Keratinocyte (primary cell): ENCODE results near the gene COL13A1. TPM values are rescaled to one million over a fixed set of nuclear protein-coding genes. Genes with fewer than 3 reads are reported as not detected.

Source experiments
- DNase-seq: peaks from one replicate; pipeline ENCODE4 v3.0.0-alpha.2; 2011; ENCODE audit warnings: low read depth, missing footprints, low spot score
- FAIRE-seq: peaks from 2 replicates; lab custom pipeline; 2011; peaks lifted over from hg19 to GRCh38; lab: Jason Lieb, UNC
- H2AFZ ChIP-seq: 2 replicates; pipeline ENCODE4 v1.6.0; 2012; ENCODE audit warnings: low read length, control low read depth, inconsistent platforms; ENCODE audit not compliant: control insufficient read depth
- H3K27ac ChIP-seq: 2 replicates; pipeline ENCODE4 v1.5.1; 2011; ENCODE audit warnings: low read length; ENCODE audit not compliant: control insufficient read depth, insufficient read depth
- H3K27me3 ChIP-seq: 3 replicates; pipeline ENCODE4 v1.6.0; 2011; ENCODE audit warnings: low read length; ENCODE audit not compliant: control insufficient read depth, insufficient read depth; ENCODE audit errors: extremely low read depth
- H3K36me3 ChIP-seq, 2 experiments: 2 replicates in 1 of 2; 3 replicates in 1 of 2; pipeline ENCODE4 v1.5.1; 2011; ENCODE audit warnings: low read length in 2 of 2, mild to moderate bottlenecking in 1 of 2; ENCODE audit not compliant: control insufficient read depth in 2 of 2, insufficient read depth in 2 of 2; ENCODE audit errors: extremely low read depth in 1 of 2
- H3K4me1 ChIP-seq: 3 replicates; pipeline ENCODE4 v1.5.1; 2011; ENCODE audit warnings: low read length; ENCODE audit not compliant: control insufficient read depth, insufficient read depth; ENCODE audit errors: extremely low read depth
- H3K4me2 ChIP-seq: 3 replicates; pipeline ENCODE4 v1.6.0; 2011; ENCODE audit warnings: low read depth, low read length; ENCODE audit not compliant: control insufficient read depth, insufficient read depth; ENCODE audit errors: extremely low read depth
- H3K4me3 ChIP-seq, 3 experiments: fragments of 200-600 bp in 1 of 3; sonication (generic) in 1 of 3; 2 replicates in 2 of 3; 3 replicates in 1 of 3; pipeline ENCODE4 v1.5.1; 2011 to 2016; ENCODE audit warnings: low read length in 3 of 3, mild to moderate bottlenecking in 3 of 3, control low read depth in 2 of 3, inconsistent platforms in 1 of 3, low read depth in 1 of 3, mixed read lengths in 1 of 3, mixed run types in 1 of 3, moderate library complexity in 1 of 3; ENCODE audit not compliant: control insufficient read depth in 2 of 3, insufficient read depth in 2 of 3; ENCODE audit errors: extremely low read depth in 1 of 3
- H3K79me2 ChIP-seq: 2 replicates; pipeline ENCODE4 v1.6.0; 2012; ENCODE audit warnings: low read length; ENCODE audit not compliant: control insufficient read depth, insufficient read depth
- H3K9ac ChIP-seq: 3 replicates; pipeline ENCODE4 v1.6.0; 2011; ENCODE audit warnings: low read length; ENCODE audit not compliant: control insufficient read depth, insufficient read depth; ENCODE audit errors: extremely low read depth
- H3K9me1 ChIP-seq: 3 replicates; pipeline ENCODE4 v1.6.0; 2011; ENCODE audit warnings: low read length; ENCODE audit not compliant: control insufficient read depth, insufficient read depth; ENCODE audit errors: extremely low read depth
- H3K9me3 ChIP-seq: 2 replicates; pipeline ENCODE4 v1.5.1; 2012; ENCODE audit warnings: low read depth, low read length; ENCODE audit not compliant: control insufficient read depth
- H4K20me1 ChIP-seq: 3 replicates; pipeline ENCODE4 v1.6.0; 2011; ENCODE audit warnings: low read length; ENCODE audit not compliant: control insufficient read depth, insufficient read depth; ENCODE audit errors: extremely low read depth
- EZH2 ChIP-seq: IDR thresholded peaks from one replicate; pipeline ENCODE4 v1.6.1; 2012; ENCODE audit warnings: inconsistent platforms, mild to moderate bottlenecking, low read length, moderate library complexity
- dilution Hi-C: fragments of 300-500 bp; cut with MboI; formaldehyde crosslinking; loops from one replicate; pipeline ENCODE4 v1.7.0; 2020; ENCODE audit warnings: low sequenced_read_pairs; ENCODE audit not compliant: extremely low pct_ligation_motif_present
- polyA plus RNA-seq, 5 experiments: library from polyadenylated mRNA; depleted of rRNA in 3 of 5; stranded (reverse) in 3 of 5; stranded (forward) in 1 of 5; unstranded in 1 of 5; fragments of >200 nt; gene quantifications; 1 replicate in 1 of 5; 2 replicates in 3 of 5; 3 replicates in 1 of 5; pipeline versions ENCODE4 v1.2.1 to v1.2.3, GENCODE V29; 2011 to 2012; ENCODE audit warnings: missing spikeins in 2 of 5, low read depth in 1 of 5, low replicate concordance in 1 of 5
- TF ChIP-seq, protein P1 (sequence below), 3 experiments: IDR thresholded peaks in 1 of 3; conservative IDR thresholded peaks in 1 of 3; optimal IDR thresholded peaks in 1 of 3; 2 replicates in 2 of 3; 3 replicates in 1 of 3; pipeline versions ENCODE3 to v1.5.1; 2011; ENCODE audit warnings: low read length in 3 of 3, mild to moderate bottlenecking in 3 of 3, moderate library complexity in 2 of 3, control low read depth in 1 of 3, inconsistent platforms in 1 of 3; ENCODE audit not compliant: insufficient read depth in 2 of 3; ENCODE audit errors: extremely low read depth in 1 of 3

Gene COL13A1
- polyA plus RNA-seq, 1 donor (not counting 4 experiments of a cell fraction or from before 2014, with no cell fraction given): 1.5 TPM

DNA sequence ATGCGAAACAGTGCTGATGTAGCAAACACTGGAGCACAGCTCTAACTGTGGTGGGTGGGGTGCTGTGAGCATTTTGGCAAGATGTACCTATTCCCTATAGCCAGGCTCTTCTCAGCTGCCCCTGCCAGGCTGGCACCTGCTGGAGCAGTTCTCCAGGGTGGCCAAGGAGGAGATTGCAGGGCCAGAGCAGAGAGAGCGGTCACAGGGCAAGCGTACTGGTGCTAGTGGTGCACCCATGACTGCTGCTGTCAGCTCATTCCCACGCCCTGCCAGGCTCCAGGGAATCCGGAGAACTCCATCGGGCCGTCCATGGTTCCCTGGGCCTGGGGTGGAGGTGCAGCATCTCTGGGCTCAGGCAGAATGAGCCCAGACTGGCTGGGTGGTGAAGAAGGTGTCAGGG, 2.1 kb downstream of the COL13A1 start:
- H3K9ac ChIP-seq: no peak overlapping the region
- no peak overlapping the region for H2AFZ ChIP-seq
- DNase-seq (no peak), FAIRE-seq (peak; percentile 29)
- no peak overlapping the region for H3K4me3 ChIP-seq
- no peaks in the 10 kb centered on the region for H4K20me1 ChIP-seq
- no peaks in the 10 kb centered on the region for H3K79me2 ChIP-seq
- no peak overlapping the region for H3K27ac ChIP-seq
- H3K4me2 ChIP-seq: peak overlapping the region; percentile 98
- no peaks in the 10 kb centered on the region for H3K36me3 ChIP-seq
- no peaks in the 10 kb centered on the region for H3K9me3 ChIP-seq
- dilution Hi-C loops: no loop called here
- TF ChIP-seq EZH2: no peak
- TF ChIP-seq, protein P1, sequence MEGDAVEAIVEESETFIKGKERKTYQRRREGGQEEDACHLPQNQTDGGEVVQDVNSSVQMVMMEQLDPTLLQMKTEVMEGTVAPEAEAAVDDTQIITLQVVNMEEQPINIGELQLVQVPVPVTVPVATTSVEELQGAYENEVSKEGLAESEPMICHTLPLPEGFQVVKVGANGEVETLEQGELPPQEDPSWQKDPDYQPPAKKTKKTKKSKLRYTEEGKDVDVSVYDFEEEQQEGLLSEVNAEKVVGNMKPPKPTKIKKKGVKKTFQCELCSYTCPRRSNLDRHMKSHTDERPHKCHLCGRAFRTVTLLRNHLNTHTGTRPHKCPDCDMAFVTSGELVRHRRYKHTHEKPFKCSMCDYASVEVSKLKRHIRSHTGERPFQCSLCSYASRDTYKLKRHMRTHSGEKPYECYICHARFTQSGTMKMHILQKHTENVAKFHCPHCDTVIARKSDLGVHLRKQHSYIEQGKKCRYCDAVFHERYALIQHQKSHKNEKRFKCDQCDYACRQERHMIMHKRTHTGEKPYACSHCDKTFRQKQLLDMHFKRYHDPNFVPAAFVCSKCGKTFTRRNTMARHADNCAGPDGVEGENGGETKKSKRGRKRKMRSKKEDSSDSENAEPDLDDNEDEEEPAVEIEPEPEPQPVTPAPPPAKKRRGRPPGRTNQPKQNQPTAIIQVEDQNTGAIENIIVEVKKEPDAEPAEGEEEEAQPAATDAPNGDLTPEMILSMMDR (optimal IDR thresholded peaks at IDR 0.05 in 1 of 3, IDR thresholded peaks at IDR 0.05 in 1 of 3, conservative IDR thresholded peaks at IDR 0.05 in 1 of 3; ENCODE audit: extremely low read depth in 1 of 3, insufficient read depth in 2 of 3, low read length in 3 of 3): no peak
- no peaks in the 10 kb centered on the region for H3K27me3 ChIP-seq
- H3K4me1 ChIP-seq: peaks cover 24% of the 10 kb centered on the region
- H3K9me1 ChIP-seq: no peaks in the 10 kb centered on the region

DNA sequence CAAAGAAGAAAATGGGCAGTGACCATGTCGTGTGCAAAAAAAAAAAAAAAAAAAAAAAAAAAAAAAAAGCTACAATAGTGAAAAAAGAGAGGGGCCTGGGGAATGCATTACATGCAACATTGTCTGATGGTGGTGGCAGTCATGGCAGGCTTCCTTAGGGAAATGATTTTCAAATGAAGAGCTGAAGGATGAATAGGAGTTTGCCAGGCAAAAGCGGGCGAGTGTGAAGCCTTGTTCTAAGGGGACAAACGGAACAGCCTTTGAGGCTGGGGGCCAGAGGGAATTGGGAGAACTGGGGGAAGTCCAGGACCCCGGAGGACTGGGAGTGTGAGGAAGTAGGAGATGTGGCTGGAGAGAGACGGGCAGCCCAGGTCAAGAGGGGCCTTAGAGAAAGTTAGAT, 3.1 kb downstream of the COL13A1 start:
- no peak overlapping the region for H2AFZ ChIP-seq
- H3K9me1 ChIP-seq: no peaks in the 10 kb centered on the region
- H3K79me2 ChIP-seq: no peaks in the 10 kb centered on the region
- no peak for FAIRE-seq
- TF ChIP-seq, protein P1 (optimal IDR thresholded peaks at IDR 0.05 in 1 of 3, IDR thresholded peaks at IDR 0.05 in 1 of 3, conservative IDR thresholded peaks at IDR 0.05 in 1 of 3; ENCODE audit: extremely low read depth in 1 of 3, insufficient read depth in 2 of 3, low read length in 3 of 3): no peak
- TF ChIP-seq EZH2: no peak
- dilution Hi-C loops: no loop called here
- H3K9ac ChIP-seq: no peak overlapping the region
- no peaks in the 10 kb centered on the region for H3K36me3 ChIP-seq
- no peak overlapping the region for H3K4me2 ChIP-seq
- no peak overlapping the region for H3K4me3 ChIP-seq
- H3K9me3 ChIP-seq: no peaks in the 10 kb centered on the region
- H3K4me1 ChIP-seq: peaks cover 24% of the 10 kb centered on the region
- no peak for DNase-seq
- no peak overlapping the region for H3K27ac ChIP-seq
- H4K20me1 ChIP-seq: no peaks in the 10 kb centered on the region
- no peaks in the 10 kb centered on the region for H3K27me3 ChIP-seq
